H9 (cell line): ENCODE results near the gene OGA. TPM values are rescaled to one million over a fixed set of nuclear protein-coding genes. Genes with fewer than 3 reads are reported as not detected.

ENCODE experiments used
- DNase-seq: peaks from one replicate; pipeline ENCODE4 v3.0.0-alpha.2; 2017
- H2AFZ ChIP-seq: one replicate; pipeline ENCODE4 v1.6.1; 2013; ENCODE audit warnings: mild to moderate bottlenecking, low read length, control low read depth, moderate library complexity
- H2AK5ac ChIP-seq: 2 replicates; pipeline ENCODE4 v1.6.1; 2013; ENCODE audit warnings: low read length, control low read depth, mixed read lengths; ENCODE audit not compliant: insufficient read length
- H2BK120ac ChIP-seq: one replicate; pipeline ENCODE4 v1.6.1; 2013; ENCODE audit warnings: low read depth, mild to moderate bottlenecking, low read length, control low read depth, inconsistent platforms; ENCODE audit not compliant: poor library complexity, severe bottlenecking
- H2BK12ac ChIP-seq: 2 replicates; pipeline ENCODE4 v1.6.1; 2013; ENCODE audit warnings: low read length, control low read depth, mixed read lengths, low read depth; ENCODE audit not compliant: insufficient read length
- H2BK15ac ChIP-seq: 2 replicates; pipeline ENCODE4 v1.6.1; 2013; ENCODE audit warnings: low read depth, low read length, control low read depth
- H2BK20ac ChIP-seq: one replicate; pipeline ENCODE4 v1.6.1; 2013; ENCODE audit warnings: low read depth, mild to moderate bottlenecking, low read length, control low read depth, inconsistent platforms; ENCODE audit not compliant: poor library complexity, severe bottlenecking
- H2BK5ac ChIP-seq: 2 replicates; pipeline ENCODE4 v1.6.1; 2013; ENCODE audit warnings: low read length, control low read depth, mixed read lengths; ENCODE audit not compliant: insufficient read length
- H3K14ac ChIP-seq: 2 replicates; pipeline ENCODE4 v1.6.1; 2013; ENCODE audit warnings: low read length, control low read depth; ENCODE audit not compliant: insufficient read depth
- H3K18ac ChIP-seq: 2 replicates; pipeline ENCODE4 v1.6.1; 2013; ENCODE audit warnings: low read depth, mild to moderate bottlenecking, mixed read lengths, low read length, control low read depth; ENCODE audit not compliant: insufficient read length
- H3K23ac ChIP-seq: 2 replicates; pipeline ENCODE4 v1.6.1; 2013; ENCODE audit warnings: low read length, control low read depth, mixed read lengths, low read depth; ENCODE audit not compliant: insufficient read length
- H3K23me2 ChIP-seq: 2 replicates; pipeline ENCODE4 v1.6.1; 2013; ENCODE audit warnings: low read depth, mild to moderate bottlenecking, mixed read lengths, low read length, control low read depth; ENCODE audit not compliant: insufficient read length, poor library complexity, severe bottlenecking
- H3K27ac ChIP-seq: 2 replicates; pipeline ENCODE4 v1.5.1; 2013; ENCODE audit warnings: low read length, control low read depth, mixed read lengths, low read depth; ENCODE audit not compliant: insufficient read length
- H3K27me3 ChIP-seq: 2 replicates; pipeline ENCODE4 v1.6.1; 2013; ENCODE audit warnings: low read length, control low read depth, inconsistent platforms; ENCODE audit not compliant: insufficient read depth
- H3K4ac ChIP-seq: 2 replicates; pipeline ENCODE4 v1.6.1; 2013; ENCODE audit warnings: low read depth, mild to moderate bottlenecking, control low read depth, inconsistent platforms, low read length, moderate library complexity
- H3K4me1 ChIP-seq: 2 replicates; pipeline ENCODE4 v1.6.1; 2013; ENCODE audit warnings: low read length, control low read depth, inconsistent platforms; ENCODE audit not compliant: insufficient read depth
- H3K4me2 ChIP-seq: 2 replicates; pipeline ENCODE4 v1.6.1; 2013; ENCODE audit warnings: low read length, control low read depth, mixed read lengths; ENCODE audit not compliant: insufficient read length, insufficient read depth
- H3K56ac ChIP-seq: 2 replicates; pipeline ENCODE4 v1.6.1; 2013; ENCODE audit warnings: low read depth, mild to moderate bottlenecking, mixed read lengths, low read length, control low read depth; ENCODE audit not compliant: insufficient read length
- H3K79me1 ChIP-seq: 2 replicates; pipeline ENCODE4 v1.6.1; 2013; ENCODE audit warnings: low read depth, mild to moderate bottlenecking, moderate library complexity, low read length, control low read depth, inconsistent platforms; ENCODE audit not compliant: insufficient read depth, poor library complexity, severe bottlenecking
- H3K79me2 ChIP-seq: 2 replicates; pipeline ENCODE4 v1.6.1; 2013; ENCODE audit warnings: low read length, control low read depth, inconsistent platforms; ENCODE audit not compliant: insufficient read depth
- H3K9ac ChIP-seq: 2 replicates; pipeline ENCODE4 v1.6.1; 2013; ENCODE audit warnings: low read length, control low read depth, mixed read lengths; ENCODE audit not compliant: insufficient read length; ENCODE audit errors: extremely low read depth
- H3K9me3 ChIP-seq: one replicate; pipeline ENCODE4 v1.6.1; 2013; ENCODE audit warnings: low read depth, low read length, inconsistent platforms; ENCODE audit not compliant: control insufficient read depth
- H3T11ph ChIP-seq: one replicate; pipeline ENCODE4 v1.6.1; 2013; ENCODE audit warnings: mild to moderate bottlenecking, low read length, control low read depth, inconsistent platforms
- H4K20me1 ChIP-seq: one replicate; pipeline ENCODE4 v1.6.1; 2013; ENCODE audit not compliant: control insufficient read depth, insufficient read length, insufficient read depth
- H4K5ac ChIP-seq: 2 replicates; pipeline ENCODE4 v1.6.1; 2013; ENCODE audit warnings: low read depth, mild to moderate bottlenecking, mixed read lengths, low read length, control low read depth; ENCODE audit not compliant: insufficient read length
- H4K8ac ChIP-seq: replicated peaks from 2 replicates; pipeline ENCODE4 v1.6.1; 2013; ENCODE audit warnings: low read length, control low read depth, mixed read lengths, low read depth; ENCODE audit not compliant: insufficient read length
- H4K91ac ChIP-seq: 2 replicates; pipeline ENCODE4 v1.6.1; 2013; ENCODE audit warnings: low read depth, mild to moderate bottlenecking, moderate library complexity, mixed read lengths, low read length, control low read depth; ENCODE audit not compliant: insufficient read length
- H3K27ac Mint-ChIP-seq, 3 experiments: 2 replicates in 2 of 3; 3 replicates in 1 of 3; pipeline ENCODE4 v1.8.0; 2020 to 2021; ENCODE audit warnings: mixed read lengths in 3 of 3, mild to moderate bottlenecking in 1 of 3, moderate library complexity in 1 of 3
- H3K27me3 Mint-ChIP-seq: 2 replicates; pipeline ENCODE4 v1.8.0; 2021; ENCODE audit warnings: low read depth, mild to moderate bottlenecking, moderate library complexity, mixed read lengths
- H3K36me3 Mint-ChIP-seq, 3 experiments: 2 replicates in 2 of 3; 3 replicates in 1 of 3; pipeline ENCODE4 v1.8.0; 2020 to 2021; ENCODE audit warnings: low read depth in 3 of 3, mixed read lengths in 3 of 3; ENCODE audit not compliant: insufficient read depth in 1 of 3
- H3K4me1 Mint-ChIP-seq, 2 experiments: 2 replicates each; pipeline ENCODE4 v1.8.0; 2020; ENCODE audit warnings: mixed read lengths in 2 of 2
- H3K4me3 Mint-ChIP-seq, 2 experiments: 2 replicates in 1 of 2; 3 replicates in 1 of 2; pipeline ENCODE4 v1.8.0; 2020 to 2021; ENCODE audit warnings: mild to moderate bottlenecking in 2 of 2, mixed read lengths in 2 of 2, moderate library complexity in 1 of 2
- H3K9me3 Mint-ChIP-seq, 2 experiments: 2 replicates in 1 of 2; 3 replicates in 1 of 2; pipeline ENCODE4 v1.8.0; 2020; ENCODE audit warnings: mild to moderate bottlenecking in 2 of 2, mixed read lengths in 2 of 2, moderate library complexity in 1 of 2
- WGBS: extraction: QIAGEN DNeasy Blood & Tissue Kit; methylation state at CpG from one replicate; pipeline ENCODE4 v1.1.7; 2013; ENCODE audit warnings: missing lambda C conversion rate, low lambda C conversion rate, mixed read lengths; ENCODE audit not compliant: insufficient read length; ENCODE audit errors: extremely low coverage; 5-methylcytosine and 5-hydroxymethylcytosine counted together
- total RNA-seq: library from RNA; stranded (reverse); gene quantifications from 2 replicates; pipeline ENCODE4 v1.2.1, GENCODE V29; 2021
- TF ChIP-seq, protein P1 (sequence below): fragments of 200-600 bp; sonication (generic); conservative IDR thresholded peaks from 3 replicates; pipeline ENCODE4 v1.8.0; 2021; ENCODE audit warnings: antibody characterized with exemption, mild to moderate bottlenecking

OGA gene
- total RNA-seq, 1 experiment from 2014 or later, result 125 TPM

DNA sequence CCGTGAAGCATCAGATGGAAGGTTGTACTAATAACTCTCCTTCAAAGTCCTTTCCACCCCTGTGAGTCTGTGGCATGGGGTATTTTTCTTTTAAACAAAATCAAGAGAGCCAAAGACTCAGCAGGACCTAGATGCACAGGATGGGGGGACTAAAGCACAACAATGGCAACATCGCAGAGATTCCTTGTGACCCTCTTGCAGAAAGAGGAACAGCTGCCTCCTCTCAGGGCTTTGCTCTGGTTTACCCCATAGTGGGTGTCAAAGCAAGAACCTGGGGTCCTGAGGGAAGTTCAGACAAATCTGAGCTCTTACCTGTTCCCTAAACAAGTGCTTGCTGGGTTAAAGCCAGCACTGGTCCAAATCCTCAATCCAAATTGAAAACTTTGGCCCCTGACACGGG is 81.6 kb downstream of the OGA start:
- no peaks in the 10 kb centered on the region for H3K79me2 ChIP-seq
- Mint-ChIP-seq H3K27me3 (peaks cover 3% of the 10 kb centered on the region; the same call in 1 of the 2 replicates), H3K36me3 (no peaks in the 10 kb centered on the region), H3K4me3 (no peak overlapping the region), H3K9me3 (no peaks in the 10 kb centered on the region), H3K27ac (no peak overlapping the region), H3K4me1 (peaks cover 0 to 5% of the 10 kb centered on the region in 2 experiments; a peak in 2 of 4 replicates)
- no peaks in the 10 kb centered on the region for H3K23me2 ChIP-seq
- H3K4me1 ChIP-seq, result no peaks in the 10 kb centered on the region
- H3K18ac ChIP-seq, result no peak overlapping the region
- no peaks in the 10 kb centered on the region for H4K20me1 ChIP-seq
- no peak overlapping the region for H3K23ac ChIP-seq
- no peak overlapping the region for H2AFZ ChIP-seq
- no peaks in the 10 kb centered on the region for H3K9me3 ChIP-seq
- H3K79me1 ChIP-seq, result no peaks in the 10 kb centered on the region
- no peak overlapping the region for H4K91ac ChIP-seq
- no peak for DNase-seq
- H4K5ac ChIP-seq, result no peak overlapping the region
- H2BK12ac ChIP-seq, result no peak overlapping the region
- no peak overlapping the region for H2BK5ac ChIP-seq
- no peak overlapping the region for H3K27ac ChIP-seq
- no peak overlapping the region for H2BK15ac ChIP-seq
- H3K9ac ChIP-seq, result no peak overlapping the region
- no peak overlapping the region for H3K4ac ChIP-seq
- no peaks in the 10 kb centered on the region; the same call in 1 of the 2 replicates for H3K27me3 ChIP-seq
- TF ChIP-seq, protein P1, sequence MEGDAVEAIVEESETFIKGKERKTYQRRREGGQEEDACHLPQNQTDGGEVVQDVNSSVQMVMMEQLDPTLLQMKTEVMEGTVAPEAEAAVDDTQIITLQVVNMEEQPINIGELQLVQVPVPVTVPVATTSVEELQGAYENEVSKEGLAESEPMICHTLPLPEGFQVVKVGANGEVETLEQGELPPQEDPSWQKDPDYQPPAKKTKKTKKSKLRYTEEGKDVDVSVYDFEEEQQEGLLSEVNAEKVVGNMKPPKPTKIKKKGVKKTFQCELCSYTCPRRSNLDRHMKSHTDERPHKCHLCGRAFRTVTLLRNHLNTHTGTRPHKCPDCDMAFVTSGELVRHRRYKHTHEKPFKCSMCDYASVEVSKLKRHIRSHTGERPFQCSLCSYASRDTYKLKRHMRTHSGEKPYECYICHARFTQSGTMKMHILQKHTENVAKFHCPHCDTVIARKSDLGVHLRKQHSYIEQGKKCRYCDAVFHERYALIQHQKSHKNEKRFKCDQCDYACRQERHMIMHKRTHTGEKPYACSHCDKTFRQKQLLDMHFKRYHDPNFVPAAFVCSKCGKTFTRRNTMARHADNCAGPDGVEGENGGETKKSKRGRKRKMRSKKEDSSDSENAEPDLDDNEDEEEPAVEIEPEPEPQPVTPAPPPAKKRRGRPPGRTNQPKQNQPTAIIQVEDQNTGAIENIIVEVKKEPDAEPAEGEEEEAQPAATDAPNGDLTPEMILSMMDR, result no peak
- no peak overlapping the region for H2BK20ac ChIP-seq
- H2AK5ac ChIP-seq, result no peak overlapping the region
- no peak overlapping the region for H2BK120ac ChIP-seq
- no CpG with 5 or more reads among the region's 3 CpGs for WGBS
- H3T11ph ChIP-seq, result no peak overlapping the region
- H4K8ac ChIP-seq, result no peak overlapping the region
- H3K4me2 ChIP-seq, result no peak overlapping the region
- no peak overlapping the region for H3K14ac ChIP-seq
- H3K56ac ChIP-seq, result no peak overlapping the region

Other genes with a start within 250 kb of the OGA start
- gene POLL, start 230.2 kb downstream of the OGA start, total RNA-seq, result 30.4 and 30.8 TPM in 2 replicates
- gene DPCD, start 230.1 kb downstream of the OGA start, total RNA-seq, result 20.7 and 21.8 TPM in 2 replicates
- 40.6 and 41.6 TPM in 2 replicates for gene FBXW4, start 123.3 kb downstream of the OGA start, total RNA-seq
- 14.3 and 20.2 TPM in 2 replicates for gene FGF8, start 42.3 kb downstream of the OGA start, total RNA-seq
- 133 and 139 TPM in 2 replicates for gene NPM3, start 35.0 kb downstream of the OGA start, total RNA-seq
- gene KCNIP2, start 25.4 kb upstream of the OGA start, total RNA-seq, result 2.6 and 3.0 TPM in 2 replicates
- gene ARMH3, start 237.7 kb upstream of the OGA start, total RNA-seq, result 18.5 and 20.4 TPM in 2 replicates
- gene HPS6, start 246.9 kb upstream of the OGA start, total RNA-seq, result 18.4 and 18.7 TPM in 2 replicates